RWPE1 (cell line): Measurements from ENCODE around the gene ADCY2.

Source experiments
- CTCF ChIA-PET: fragments of 350-600 bp; sonication (Branson Sonifier 250); formaldehyde crosslinking; extraction: SDS; loops from one replicate; lab custom pipeline; 2021; lab: Yijun Ruan, JAX
- POLR2A ChIA-PET: fragments of 400-600 bp; formaldehyde crosslinking; extraction: SDS; loops from one replicate; lab custom pipeline; 2020; ENCODE audit warnings: antibody characterized with exemption; ENCODE audit not compliant: low non-redundant PET; lab: Yijun Ruan, JAX
- DNase-seq: peaks from one replicate; pipeline ENCODE4 v3.0.0; 2012; ENCODE audit warnings: low spot score
- H3K27ac ChIP-seq: fragments of 450-650 bp; 2 replicates; pipeline ENCODE4 v1.5.1; 2017
- TF ChIP-seq, protein P1 (sequence below): fragments of 450-650 bp; conservative IDR thresholded peaks from 2 replicates; pipeline ENCODE4 v1.5.1; 2017; ENCODE audit warnings: low read depth, mild to moderate bottlenecking

ADCY2 gene

DNA sequence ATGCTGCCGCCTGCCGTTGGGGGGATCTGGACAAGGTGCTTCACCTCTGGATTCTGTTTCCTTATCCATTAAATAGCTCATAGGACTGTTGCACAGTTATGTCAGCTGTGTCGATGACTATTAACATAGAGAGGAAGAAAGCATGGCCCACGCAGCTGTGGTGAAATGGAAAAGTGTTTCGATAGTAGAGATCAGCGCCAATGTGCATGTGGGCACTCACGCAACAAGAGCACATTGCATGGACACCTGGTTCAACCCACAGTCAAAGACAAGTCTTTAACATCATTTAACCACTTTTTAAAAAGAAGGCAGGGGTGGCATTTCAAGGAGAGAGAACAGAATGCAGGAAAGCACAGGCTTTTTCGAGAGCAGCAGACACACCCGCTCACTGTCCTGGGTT lies 107.6 kb downstream of the ADCY2 start:
- ChIA-PET CTCF (interaction anchor here (0.7 kb wide), 1 partner anchor 569 kb away, joined by 6 read pairs; no protein-coding TSS in a partner anchor), POLR2A (no interaction called here)
- no peak for DNase-seq

DNA sequence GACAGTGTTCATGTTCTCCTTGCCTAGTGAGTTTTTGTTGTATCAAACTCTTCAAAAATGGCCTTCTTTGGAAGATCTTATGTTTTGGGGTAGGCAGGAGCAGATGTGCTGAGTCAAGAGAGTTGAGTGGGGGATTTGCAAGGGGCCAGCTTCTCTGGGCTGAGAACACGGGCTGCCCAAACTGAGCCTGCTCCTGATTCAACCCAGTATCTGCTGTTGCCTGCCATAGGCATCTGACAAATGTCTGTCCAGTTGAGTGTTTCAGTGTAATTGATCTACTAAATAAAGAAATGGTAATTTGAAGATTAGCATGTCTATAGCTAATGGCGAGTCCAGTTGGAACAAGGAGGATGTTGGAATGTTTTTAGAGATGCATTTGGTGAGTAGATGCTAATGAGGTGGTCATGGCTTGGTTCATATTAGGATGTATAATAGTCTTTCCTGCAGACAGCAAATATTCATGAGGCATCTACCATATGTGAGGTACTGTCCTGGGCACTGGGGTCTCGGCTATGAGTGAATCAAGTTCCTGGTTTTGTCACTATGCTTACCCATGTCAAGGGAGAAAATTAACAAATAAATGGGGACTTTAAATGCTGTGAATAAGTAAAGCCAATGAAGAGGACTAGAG lies 119.5 kb downstream of the ADCY2 start:
- POLR2A ChIA-PET = no interaction called here
- CTCF ChIA-PET = no interaction called here
- no peak for DNase-seq
- no peak overlapping the region for H3K27ac ChIP-seq
- TF ChIP-seq, protein P1, sequence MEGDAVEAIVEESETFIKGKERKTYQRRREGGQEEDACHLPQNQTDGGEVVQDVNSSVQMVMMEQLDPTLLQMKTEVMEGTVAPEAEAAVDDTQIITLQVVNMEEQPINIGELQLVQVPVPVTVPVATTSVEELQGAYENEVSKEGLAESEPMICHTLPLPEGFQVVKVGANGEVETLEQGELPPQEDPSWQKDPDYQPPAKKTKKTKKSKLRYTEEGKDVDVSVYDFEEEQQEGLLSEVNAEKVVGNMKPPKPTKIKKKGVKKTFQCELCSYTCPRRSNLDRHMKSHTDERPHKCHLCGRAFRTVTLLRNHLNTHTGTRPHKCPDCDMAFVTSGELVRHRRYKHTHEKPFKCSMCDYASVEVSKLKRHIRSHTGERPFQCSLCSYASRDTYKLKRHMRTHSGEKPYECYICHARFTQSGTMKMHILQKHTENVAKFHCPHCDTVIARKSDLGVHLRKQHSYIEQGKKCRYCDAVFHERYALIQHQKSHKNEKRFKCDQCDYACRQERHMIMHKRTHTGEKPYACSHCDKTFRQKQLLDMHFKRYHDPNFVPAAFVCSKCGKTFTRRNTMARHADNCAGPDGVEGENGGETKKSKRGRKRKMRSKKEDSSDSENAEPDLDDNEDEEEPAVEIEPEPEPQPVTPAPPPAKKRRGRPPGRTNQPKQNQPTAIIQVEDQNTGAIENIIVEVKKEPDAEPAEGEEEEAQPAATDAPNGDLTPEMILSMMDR = no peak

More for the DNA sequence above, 107.6 kb downstream of the ADCY2 start:
- H3K27ac ChIP-seq = no peak overlapping the region
- TF ChIP-seq, protein P1 = no peak

GRCh38 chr5:7516253-7516652 lies 120.3 kb downstream of the ADCY2 start:
- TF ChIP-seq, protein P1 = no peak
- POLR2A ChIA-PET = no interaction called here
- H3K27ac ChIP-seq = no peak overlapping the region
- CTCF ChIA-PET = no interaction called here
- no peak for DNase-seq

DNA sequence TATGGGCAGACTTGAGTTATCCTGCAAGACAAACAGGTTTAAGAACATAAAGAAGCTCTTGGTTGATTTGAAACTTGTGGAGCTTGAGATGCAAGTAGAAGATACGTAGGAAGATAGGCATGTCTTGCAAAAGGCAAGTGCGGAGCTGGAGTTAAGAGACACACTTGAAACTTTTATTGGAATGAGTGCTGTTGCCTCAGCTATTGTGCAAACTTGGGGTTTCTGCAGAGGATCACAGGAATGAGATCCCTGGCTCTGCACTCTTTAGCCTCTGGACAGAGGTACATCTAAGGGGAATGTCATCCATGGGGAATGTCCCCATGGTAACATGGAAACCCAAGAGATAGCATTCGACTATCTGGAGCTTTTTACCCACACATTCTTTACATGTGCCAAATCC lies 121.1 kb downstream of the ADCY2 start:
- H3K27ac ChIP-seq = no peak overlapping the region
- CTCF ChIA-PET = no interaction called here
- POLR2A ChIA-PET = no interaction called here
- DNase-seq = no peak
- TF ChIP-seq, protein P1 = no peak

- CTCF ChIA-PET = no interaction called here
- no peak for DNase-seq
- TF ChIP-seq, protein P1 = no peak
- H3K27ac ChIP-seq = no peak overlapping the region
- POLR2A ChIA-PET = no interaction called here
These were observed 123.1 kb downstream of the ADCY2 start for GRCh38 chr5:7518947-7519560.

- POLR2A ChIA-PET = no interaction called here
- CTCF ChIA-PET = no interaction called here
- H3K27ac ChIP-seq = no peak overlapping the region
- no peak for DNase-seq
- TF ChIP-seq, protein P1 = no peak
These were observed 123.6 kb downstream of the ADCY2 start for GRCh38 chr5:7519564-7519963.
